ENCODE data around the gene HSCB. TPM values are rescaled to one million over a fixed set of nuclear protein-coding genes. Genes with fewer than 3 reads are reported as not detected.
A peak's percentile ranks its signal among the peaks of the same experiment; 100 is the strongest.

Gene HSCB
- total RNA-seq, 1 experiment from 2014 or later, result 14.1 TPM

- H3K9ac ChIP-seq (ENCODE audit: low read length), result no peak overlapping the region
- no peak overlapping the region for H3K27ac ChIP-seq (ENCODE audit: low read length)
- H3K4me1 ChIP-seq (ENCODE audit: insufficient read depth, low read length), result no peaks in the 10 kb centered on the region
- no peaks in the 10 kb centered on the region for H3K9me2 ChIP-seq (replicated peaks; ENCODE audit: low read length)
- no peaks in the 10 kb centered on the region for H3K79me2 ChIP-seq (ENCODE audit: low read length)
- H3K4me2 ChIP-seq (ENCODE audit: low read length), result no peak overlapping the region
- no peak overlapping the region for H3K4me3 ChIP-seq (ENCODE audit: low read length)
- DNase-seq (no peak), ATAC-seq (no peak)
- no peaks in the 10 kb centered on the region for H3K27me3 ChIP-seq (ENCODE audit: low read length)
- no peaks in the 10 kb centered on the region for H3F3A ChIP-seq (ENCODE audit: low read length, unreplicated experiment)
- intact Hi-C loops (cut with micrococcal nuclease), result no loop called here
- H3K36me3 ChIP-seq (ENCODE audit: low read depth, low read length), result 0 out of 2 replicates have a peak, but pooled peaks cover 2% of the 10 kb centered on the region
- POLR2A ChIA-PET (ENCODE audit: unreplicated experiment), result no interaction called here
- H2AFZ ChIP-seq (ENCODE audit: low read length), result no peak overlapping the region
- TF ChIP-seq CTCF (conservative IDR thresholded peaks at IDR 0.05; ENCODE audit: low read depth, low read length), result no peak
- no peak for TF ChIP-seq EZH2 (IDR thresholded peaks at IDR 0.05; ENCODE audit: low read length, unreplicated experiment)
- TF ChIP-seq EZH2phosphoT487 (IDR thresholded peaks at IDR 0.05; ENCODE audit: borderline replicate concordance, low read length), result no peak
- H3K9me3 ChIP-seq (ENCODE audit: low read length), result no peaks in the 10 kb centered on the region
- no peaks in the 10 kb centered on the region for H4K20me1 ChIP-seq (ENCODE audit: low read length)
- no TSS peak for BruUV-seq (replicated peaks)
- CTCF ChIA-PET, result no interaction called here
These were observed 38.4 kb upstream of the HSCB start for GRCh38 chr22:28703436-28703835.

- Histone ChIP-seq H3K9ac (ENCODE audit: low read length) (no peak overlapping the region), H3K9me2 (replicated peaks; ENCODE audit: low read length) (no peaks in the 10 kb centered on the region), H3K4me3 (ENCODE audit: low read length) (no peak overlapping the region), H3K36me3 (ENCODE audit: low read depth, low read length) (peaks cover 2% of the 10 kb centered on the region; the same call in 1 of the 2 replicates), H3K4me1 (ENCODE audit: insufficient read depth, low read length) (peaks cover 22% of the 10 kb centered on the region), H4K20me1 (ENCODE audit: low read length) (no peaks in the 10 kb centered on the region), H2AFZ (ENCODE audit: low read length) (no peak overlapping the region), H3F3A (ENCODE audit: low read length, unreplicated experiment) (peaks cover 13% of the 10 kb centered on the region), H3K4me2 (ENCODE audit: low read length) (no peak overlapping the region), H3K9me3 (ENCODE audit: low read length) (no peaks in the 10 kb centered on the region), H3K27ac (ENCODE audit: low read length) (no peak overlapping the region), H3K79me2 (ENCODE audit: low read length) (no peaks in the 10 kb centered on the region), H3K27me3 (ENCODE audit: low read length) (no peaks in the 10 kb centered on the region)
- TF ChIP-seq EZH2phosphoT487 (IDR thresholded peaks at IDR 0.05; ENCODE audit: borderline replicate concordance, low read length), result no peak
- TF ChIP-seq CTCF (conservative IDR thresholded peaks at IDR 0.05; ENCODE audit: low read depth, low read length), result no peak
- no peak for TF ChIP-seq EZH2 (IDR thresholded peaks at IDR 0.05; ENCODE audit: low read length, unreplicated experiment)
- ChIA-PET POLR2A (ENCODE audit: unreplicated experiment) (no interaction called here), CTCF (no interaction called here)
- DNase-seq (no peak), ATAC-seq (no peak)
- no TSS peak for BruUV-seq (replicated peaks)
- intact Hi-C loops (cut with micrococcal nuclease), result no loop called here
These were observed 35.0 kb upstream of the HSCB start for GRCh38 chr22:28706845-28707244.

GRCh38 chr22:28710107-28710506, 31.7 kb upstream of the HSCB start:
- Histone ChIP-seq H3K9ac (ENCODE audit: low read length) (peak overlapping the region; percentile 29; the same call in 1 of the 2 replicates), H3K9me2 (replicated peaks; ENCODE audit: low read length) (no peaks in the 10 kb centered on the region), H4K20me1 (ENCODE audit: low read length) (no peaks in the 10 kb centered on the region), H3K79me2 (ENCODE audit: low read length) (no peaks in the 10 kb centered on the region), H3F3A (ENCODE audit: low read length, unreplicated experiment) (peaks cover 13% of the 10 kb centered on the region), H3K27ac (ENCODE audit: low read length) (peak overlapping the region; percentile 92), H3K4me2 (ENCODE audit: low read length) (peak overlapping the region; percentile 80), H3K9me3 (ENCODE audit: low read length) (no peaks in the 10 kb centered on the region), H3K36me3 (ENCODE audit: low read depth, low read length) (peaks cover 2% of the 10 kb centered on the region; the same call in 1 of the 2 replicates), H3K4me3 (ENCODE audit: low read length) (no peak overlapping the region), H3K4me1 (ENCODE audit: insufficient read depth, low read length) (peaks cover 34% of the 10 kb centered on the region), H2AFZ (ENCODE audit: low read length) (no peak overlapping the region), H3K27me3 (ENCODE audit: low read length) (no peaks in the 10 kb centered on the region)
- ChIA-PET CTCF (no interaction called here), POLR2A (ENCODE audit: unreplicated experiment) (interaction anchor here (0.6 to 0.9 kb wide), 3 partner anchors 36 to 173 kb away, joined by 3 to 4 read pairs (median 3); partner anchors contain the start of gene ZNRF3)
- ATAC-seq (peak; percentile 45), DNase-seq (peak; percentile 71)
- TF ChIP-seq EZH2phosphoT487 (IDR thresholded peaks at IDR 0.05; ENCODE audit: borderline replicate concordance, low read length), result no peak
- no peak for TF ChIP-seq CTCF (conservative IDR thresholded peaks at IDR 0.05; ENCODE audit: low read depth, low read length)
- TF ChIP-seq EZH2 (IDR thresholded peaks at IDR 0.05; ENCODE audit: low read length, unreplicated experiment), result no peak
- intact Hi-C loops (cut with micrococcal nuclease), result loop anchor here (2.0 to 5.0 kb wide), 2 partner anchors 33 to 108 kb away; partner anchors contain the start of gene HSCB
- TSS peak; percentile 95 for BruUV-seq (replicated peaks)
